ENCODE data around the gene SLC6A11.
A peak's percentile ranks its signal among the peaks of the same experiment; 100 is the strongest.

SLC6A11 gene

DNA sequence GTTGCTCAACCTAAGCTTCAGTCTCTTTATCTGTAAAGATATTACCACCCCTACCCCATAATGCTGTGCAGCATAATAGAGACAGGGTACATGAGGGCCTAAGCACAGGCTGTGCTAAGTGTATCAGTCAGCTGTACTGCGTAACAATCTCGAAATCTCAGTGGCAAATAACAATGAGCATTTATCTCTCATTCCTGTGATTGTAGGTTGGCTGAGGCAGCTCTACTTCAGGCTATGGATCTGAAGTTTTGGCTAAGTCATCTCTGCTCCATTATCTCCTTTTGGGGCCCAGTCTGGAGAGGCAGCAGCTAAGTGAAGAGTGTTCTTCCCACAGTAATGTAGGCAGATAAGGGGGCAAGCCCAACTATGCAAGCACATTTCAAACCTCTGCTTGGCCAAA, 7.1 kb upstream of the SLC6A11 start:
- TF ChIP-seq CTCF (IDR thresholded peaks at IDR 0.05; ENCODE audit: low read depth, low read length), result no peak
- H3K4me3 ChIP-seq (ENCODE audit: low read depth, low read length), result no peak overlapping the region
- DNase-seq, result no peak
- H3K9me3 ChIP-seq (ENCODE audit: severe bottlenecking), result no peaks in the 10 kb centered on the region
- no peaks in the 10 kb centered on the region for H3K27me3 ChIP-seq (ENCODE audit: insufficient read depth, low read depth, severe bottlenecking)
- no peak overlapping the region for H3K27ac ChIP-seq
- H3K36me3 ChIP-seq, result no peaks in the 10 kb centered on the region

DNA sequence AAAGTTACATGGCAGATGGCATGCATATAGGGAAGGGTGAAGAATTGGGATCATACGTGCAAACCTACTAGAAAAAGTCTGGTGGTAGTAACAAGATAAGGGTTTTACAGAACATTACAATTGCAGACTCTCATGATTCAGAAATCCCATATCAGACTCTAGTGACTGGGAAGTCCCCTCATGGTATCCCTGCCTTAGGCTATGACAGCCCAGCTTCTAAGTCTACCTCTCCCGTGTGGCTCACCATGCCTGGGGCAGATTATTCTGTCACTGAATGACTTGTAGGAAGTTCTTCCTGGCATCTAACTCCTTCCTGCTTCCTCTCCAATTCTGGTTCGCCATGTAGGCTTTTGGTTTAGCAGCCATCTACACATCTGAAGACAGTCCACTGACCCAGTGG, 5.7 kb upstream of the SLC6A11 start:
- Histone ChIP-seq H3K36me3 (no peaks in the 10 kb centered on the region), H3K27me3 (ENCODE audit: insufficient read depth, low read depth, severe bottlenecking) (no peaks in the 10 kb centered on the region), H3K4me3 (ENCODE audit: low read depth, low read length) (no peak overlapping the region), H3K27ac (no peak overlapping the region), H3K9me3 (ENCODE audit: severe bottlenecking) (no peaks in the 10 kb centered on the region)
- no peak for TF ChIP-seq CTCF (IDR thresholded peaks at IDR 0.05; ENCODE audit: low read depth, low read length)
- no peak for DNase-seq

DNA sequence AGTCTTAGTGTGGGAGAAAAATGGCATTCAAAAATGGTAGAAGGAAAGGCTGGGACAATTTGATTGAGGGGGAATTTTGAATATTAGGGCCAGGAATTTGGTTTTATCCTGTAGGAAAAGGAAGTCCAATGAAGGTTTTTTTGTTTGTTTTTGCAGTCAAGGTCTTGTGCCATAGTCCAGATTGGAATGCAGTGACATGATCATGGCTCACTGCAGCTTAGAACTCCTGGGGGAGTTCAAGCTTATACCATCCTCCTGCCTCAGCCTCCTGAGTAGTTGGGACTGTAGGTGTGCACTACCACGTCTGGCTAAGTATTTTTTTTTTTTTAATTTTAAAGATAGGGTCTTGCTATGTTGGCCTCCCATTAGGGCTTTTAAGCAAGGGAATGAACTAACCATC, 2.6 kb upstream of the SLC6A11 start:
- no peak for DNase-seq
- no peak overlapping the region for H3K4me3 ChIP-seq (ENCODE audit: low read depth, low read length)
- H3K27ac ChIP-seq, result no peak overlapping the region
- no peaks in the 10 kb centered on the region for H3K27me3 ChIP-seq (ENCODE audit: insufficient read depth, low read depth, severe bottlenecking)
- H3K36me3 ChIP-seq, result no peaks in the 10 kb centered on the region
- no peak for TF ChIP-seq CTCF (IDR thresholded peaks at IDR 0.05; ENCODE audit: low read depth, low read length)
- H3K9me3 ChIP-seq (ENCODE audit: severe bottlenecking), result no peaks in the 10 kb centered on the region

DNA sequence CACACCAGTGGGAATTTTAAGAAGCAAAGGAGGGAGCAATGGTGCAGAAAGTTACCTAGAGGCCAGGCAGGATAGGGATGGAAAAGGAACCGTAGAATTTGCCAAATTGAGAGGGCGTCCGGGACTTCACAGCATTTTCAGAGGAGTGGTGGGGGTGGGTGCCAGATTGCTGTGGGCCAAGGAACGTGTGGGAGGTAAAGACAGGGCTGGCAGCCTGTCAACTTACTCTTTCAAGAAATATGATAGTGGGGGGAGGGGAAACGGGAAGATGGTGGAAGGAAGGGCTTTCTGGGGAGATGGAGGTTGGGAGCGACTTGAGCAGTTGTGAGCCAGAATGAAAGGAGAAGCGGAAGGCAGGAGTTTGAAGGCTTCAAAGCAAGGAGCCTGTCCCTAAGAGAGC, 1.4 kb upstream of the SLC6A11 start:
- H3K27ac ChIP-seq, result no peak overlapping the region
- no peak for DNase-seq
- no peaks in the 10 kb centered on the region for H3K36me3 ChIP-seq
- no peak for TF ChIP-seq CTCF (IDR thresholded peaks at IDR 0.05; ENCODE audit: low read depth, low read length)
- H3K9me3 ChIP-seq (ENCODE audit: severe bottlenecking), result no peaks in the 10 kb centered on the region
- H3K4me3 ChIP-seq (ENCODE audit: low read depth, low read length), result no peak overlapping the region
- no peaks in the 10 kb centered on the region for H3K27me3 ChIP-seq (ENCODE audit: insufficient read depth, low read depth, severe bottlenecking)

- no peaks in the 10 kb centered on the region for H3K9me3 ChIP-seq (ENCODE audit: severe bottlenecking)
- H3K27ac ChIP-seq, result no peak overlapping the region; the same call in 1 of the 2 replicates
- no peaks in the 10 kb centered on the region; the same call in 1 of the 2 replicates for H3K36me3 ChIP-seq
- H3K4me3 ChIP-seq (ENCODE audit: low read depth, low read length), result peak overlapping the region; percentile 7; the same call in 1 of the 2 replicates
- TF ChIP-seq CTCF (IDR thresholded peaks at IDR 0.05; ENCODE audit: low read depth, low read length), result no peak
- DNase-seq, result no peak
- no peaks in the 10 kb centered on the region for H3K27me3 ChIP-seq (ENCODE audit: insufficient read depth, low read depth, severe bottlenecking)
These were observed 541 bp upstream of the SLC6A11 start for GRCh38 chr3:10815487-10815886.

DNA sequence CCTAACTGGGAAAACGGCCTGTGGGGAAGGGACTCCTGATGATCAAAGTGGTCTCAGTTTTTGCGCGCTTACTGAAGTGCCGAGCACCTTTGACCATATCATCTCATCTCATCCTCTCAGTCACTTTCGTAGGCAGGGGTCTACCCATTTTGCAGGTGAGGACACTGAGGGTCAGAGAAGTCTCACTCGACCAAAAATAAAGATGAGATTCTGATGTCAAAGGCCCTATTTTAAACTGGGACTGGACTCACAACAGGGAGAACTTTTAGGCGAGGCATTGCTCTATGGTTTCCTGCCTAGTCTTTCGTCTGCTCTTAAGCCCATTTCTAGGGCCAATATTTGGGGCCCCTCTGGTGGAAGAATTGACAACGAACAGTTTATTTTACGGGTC, 830 bp downstream of the SLC6A11 start:
- TF ChIP-seq CTCF (IDR thresholded peaks at IDR 0.05; ENCODE audit: low read depth, low read length), result no peak
- Histone ChIP-seq H3K27me3 (ENCODE audit: insufficient read depth, low read depth, severe bottlenecking) (no peaks in the 10 kb centered on the region), H3K9me3 (ENCODE audit: severe bottlenecking) (no peaks in the 10 kb centered on the region), H3K4me3 (ENCODE audit: low read depth, low read length) (no peak overlapping the region), H3K27ac (no peak overlapping the region), H3K36me3 (no peaks in the 10 kb centered on the region; the same call in 1 of the 2 replicates)
- no peak for DNase-seq
